AG10803 (cell line): ENCODE measurements around the gene MAP3K21.

Experiments used
- DNase-seq: peaks from one replicate; pipeline ENCODE4 v3.0.0; 2010; ENCODE audit warnings: low read depth
- H3K4me3 ChIP-seq: 2 replicates; pipeline ENCODE4 v1.5.1; 2011; ENCODE audit warnings: mild to moderate bottlenecking, low read length, control low read depth
- TF ChIP-seq, protein P1 (sequence below): conservative IDR thresholded peaks from 2 replicates; pipeline ENCODE4 v1.5.1; 2011; ENCODE audit warnings: mild to moderate bottlenecking, low read length, control low read depth, inconsistent platforms

The MAP3K21 gene

GRCh38 chr1:233334092-233334491 is 6.6 kb downstream of the MAP3K21 start:
- TF ChIP-seq, protein P1, sequence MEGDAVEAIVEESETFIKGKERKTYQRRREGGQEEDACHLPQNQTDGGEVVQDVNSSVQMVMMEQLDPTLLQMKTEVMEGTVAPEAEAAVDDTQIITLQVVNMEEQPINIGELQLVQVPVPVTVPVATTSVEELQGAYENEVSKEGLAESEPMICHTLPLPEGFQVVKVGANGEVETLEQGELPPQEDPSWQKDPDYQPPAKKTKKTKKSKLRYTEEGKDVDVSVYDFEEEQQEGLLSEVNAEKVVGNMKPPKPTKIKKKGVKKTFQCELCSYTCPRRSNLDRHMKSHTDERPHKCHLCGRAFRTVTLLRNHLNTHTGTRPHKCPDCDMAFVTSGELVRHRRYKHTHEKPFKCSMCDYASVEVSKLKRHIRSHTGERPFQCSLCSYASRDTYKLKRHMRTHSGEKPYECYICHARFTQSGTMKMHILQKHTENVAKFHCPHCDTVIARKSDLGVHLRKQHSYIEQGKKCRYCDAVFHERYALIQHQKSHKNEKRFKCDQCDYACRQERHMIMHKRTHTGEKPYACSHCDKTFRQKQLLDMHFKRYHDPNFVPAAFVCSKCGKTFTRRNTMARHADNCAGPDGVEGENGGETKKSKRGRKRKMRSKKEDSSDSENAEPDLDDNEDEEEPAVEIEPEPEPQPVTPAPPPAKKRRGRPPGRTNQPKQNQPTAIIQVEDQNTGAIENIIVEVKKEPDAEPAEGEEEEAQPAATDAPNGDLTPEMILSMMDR = no peak
- DNase-seq = no peak
- no peak overlapping the region for H3K4me3 ChIP-seq

DNA sequence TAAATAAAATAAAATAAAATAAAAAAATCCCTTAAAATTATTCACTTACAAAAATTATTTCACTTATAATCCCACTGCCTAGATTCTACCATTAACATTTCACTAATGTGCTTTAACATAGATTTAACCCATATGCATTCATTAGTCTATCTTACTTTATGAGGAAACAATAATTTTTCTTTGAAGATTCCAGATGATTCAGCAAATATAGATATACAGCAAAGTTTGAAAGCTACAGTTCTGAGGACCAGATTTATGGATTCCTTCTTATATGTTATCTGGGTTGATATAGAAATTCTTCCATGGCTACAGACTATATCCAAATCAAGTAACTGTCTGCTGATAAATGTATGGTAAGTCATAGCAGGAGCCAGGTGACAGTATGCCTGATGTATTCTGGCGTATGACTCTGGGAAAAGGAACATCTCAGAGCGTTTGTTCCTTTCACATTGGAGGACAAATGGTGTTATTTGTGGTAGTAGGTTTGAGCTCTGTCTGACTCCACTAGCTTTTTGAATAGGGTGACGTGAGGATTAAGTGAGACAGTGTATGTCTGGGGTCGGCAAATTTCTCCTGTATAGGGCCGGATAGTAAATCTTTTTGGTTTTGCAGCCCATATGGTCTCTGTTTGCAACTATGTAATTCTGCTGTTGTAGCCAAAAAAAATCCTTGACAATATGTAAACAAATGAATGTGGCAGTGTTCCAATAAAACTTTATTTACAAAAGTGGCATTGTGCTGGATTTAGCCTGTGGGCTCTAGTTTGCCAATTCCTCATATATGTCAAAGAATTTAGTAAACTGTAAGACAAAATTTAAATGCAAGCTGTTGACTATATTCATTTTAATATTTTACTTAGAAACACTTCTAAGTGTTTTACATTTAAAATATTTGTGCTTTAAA is 9.3 kb downstream of the MAP3K21 start:
- no peak overlapping the region for H3K4me3 ChIP-seq
- TF ChIP-seq, protein P1 = no peak
- no peak for DNase-seq

- TF ChIP-seq, protein P1 = no peak
- DNase-seq = no peak
These were observed 10.0 kb downstream of the MAP3K21 start for GRCh38 chr1:233337505-233337904.

GRCh38 chr1:233338102-233338501 is 10.6 kb downstream of the MAP3K21 start:
- TF ChIP-seq, protein P1 = no peak
- no peak overlapping the region for H3K4me3 ChIP-seq
- DNase-seq = no peak

More at GRCh38 chr1:233337505-233337904, 10.0 kb downstream of the MAP3K21 start:
- H3K4me3 ChIP-seq = no peak overlapping the region

DNA sequence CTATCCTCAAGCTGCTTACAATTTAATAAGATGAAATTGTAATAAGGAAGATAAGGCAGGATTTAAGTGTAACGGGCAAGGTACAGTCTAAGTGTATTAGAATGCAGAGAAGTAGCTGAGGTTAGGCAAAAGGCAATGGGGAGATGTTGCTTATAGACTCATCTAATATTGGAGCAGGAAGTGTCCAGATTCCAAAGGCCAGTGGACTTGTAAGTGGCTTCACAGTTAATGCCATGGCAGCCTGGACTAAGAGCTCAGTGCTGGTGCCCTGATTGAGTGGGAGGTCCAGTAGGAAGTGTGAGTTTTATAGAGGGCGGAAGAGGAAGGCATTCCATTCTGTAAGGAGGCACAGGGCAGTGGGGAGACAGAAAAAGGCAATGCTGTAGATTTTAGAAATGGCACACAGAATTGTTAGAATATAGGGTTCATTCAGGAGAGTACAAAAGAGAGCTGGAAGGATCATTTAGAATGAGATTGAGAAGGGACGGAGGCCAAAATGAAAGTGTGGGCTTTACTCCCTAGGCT is 12.6 kb downstream of the MAP3K21 start:
- H3K4me3 ChIP-seq = no peak overlapping the region
- no peak for DNase-seq
- TF ChIP-seq, protein P1 = no peak

- no peak for DNase-seq
- H3K4me3 ChIP-seq = no peak overlapping the region
- TF ChIP-seq, protein P1 = no peak
These were observed 13.5 kb downstream of the MAP3K21 start for GRCh38 chr1:233340966-233341516.
